Adrenal gland (tissue), 5 donors: ENCODE measurements around the gene DUSP8.

ENCODE experiments used
- POLR2A ChIP-seq, 2 donors: fragments of 450-650 bp; IDR thresholded peaks; one replicate each; pipeline ENCODE4 v1.6.1; 2017; ENCODE audit warnings: antibody characterized with exemption in 2 of 2, mild to moderate bottlenecking in 2 of 2, moderate library complexity in 1 of 2
- TF ChIP-seq, protein P1 (sequence below), 6 experiments: fragments of 450-650 bp in 4 of 6; fragments of 200-600 bp in 2 of 6; sonication (generic) in 1 of 6; IDR thresholded peaks; 1 replicate in 5 of 6; 2 replicates in 1 of 6; pipeline versions ENCODE4 v1.5.1 to v1.8.0; 2016 to 2021; ENCODE audit warnings: antibody characterized with exemption in 6 of 6, mild to moderate bottlenecking in 2 of 6, moderate library complexity in 1 of 6
- donor health status: DM: no; HTN: no; CAD: no.

DNA sequence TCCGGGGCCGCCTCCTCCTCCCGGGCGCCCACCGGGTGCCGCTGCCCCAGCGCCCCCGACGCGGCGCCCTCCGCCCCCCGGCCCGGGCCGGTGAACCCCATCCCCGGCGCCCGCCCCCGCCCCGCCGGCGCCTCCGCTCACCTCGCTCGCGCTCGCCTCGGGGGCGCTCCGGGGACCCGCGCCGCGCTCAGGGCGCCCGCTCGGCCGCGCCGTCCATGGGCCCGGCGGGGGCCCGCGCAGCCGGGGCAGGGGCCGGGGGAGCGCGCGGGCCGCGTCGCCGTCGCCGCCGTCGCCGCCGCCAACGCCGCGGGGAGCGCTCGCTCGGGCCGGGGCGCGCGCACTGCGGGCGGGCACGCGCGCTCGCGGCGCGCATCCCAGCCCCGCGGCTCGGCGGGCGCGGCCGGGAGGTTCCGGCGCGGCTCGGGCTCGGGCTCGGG lies 293 bp downstream of the DUSP8 start:
- TF ChIP-seq POLR2A (IDR thresholded peaks at IDR 0.05), result no peak
- TF ChIP-seq, protein P1, sequence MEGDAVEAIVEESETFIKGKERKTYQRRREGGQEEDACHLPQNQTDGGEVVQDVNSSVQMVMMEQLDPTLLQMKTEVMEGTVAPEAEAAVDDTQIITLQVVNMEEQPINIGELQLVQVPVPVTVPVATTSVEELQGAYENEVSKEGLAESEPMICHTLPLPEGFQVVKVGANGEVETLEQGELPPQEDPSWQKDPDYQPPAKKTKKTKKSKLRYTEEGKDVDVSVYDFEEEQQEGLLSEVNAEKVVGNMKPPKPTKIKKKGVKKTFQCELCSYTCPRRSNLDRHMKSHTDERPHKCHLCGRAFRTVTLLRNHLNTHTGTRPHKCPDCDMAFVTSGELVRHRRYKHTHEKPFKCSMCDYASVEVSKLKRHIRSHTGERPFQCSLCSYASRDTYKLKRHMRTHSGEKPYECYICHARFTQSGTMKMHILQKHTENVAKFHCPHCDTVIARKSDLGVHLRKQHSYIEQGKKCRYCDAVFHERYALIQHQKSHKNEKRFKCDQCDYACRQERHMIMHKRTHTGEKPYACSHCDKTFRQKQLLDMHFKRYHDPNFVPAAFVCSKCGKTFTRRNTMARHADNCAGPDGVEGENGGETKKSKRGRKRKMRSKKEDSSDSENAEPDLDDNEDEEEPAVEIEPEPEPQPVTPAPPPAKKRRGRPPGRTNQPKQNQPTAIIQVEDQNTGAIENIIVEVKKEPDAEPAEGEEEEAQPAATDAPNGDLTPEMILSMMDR (IDR thresholded peaks at IDR 0.05), result no peak
